Heart left ventricle (tissue), 13 donors: Measurements from ENCODE around the gene LCK.

ENCODE experiments used
- CTCF ChIP-seq, 12 donors: fragments of 200-600 bp; sonication (generic) in 4 of 12; IDR thresholded peaks; one replicate each; pipeline versions ENCODE4 v1.5.0 to v1.8.0; 2018 to 2022; ENCODE audit warnings: antibody characterized with exemption in 12 of 12, mild to moderate bottlenecking in 5 of 12
- POLR2A ChIP-seq, 2 donors: fragments of 450-650 bp; IDR thresholded peaks; one replicate each; pipeline ENCODE4 v1.6.1; 2017; ENCODE audit warnings: antibody characterized with exemption in 2 of 2, mild to moderate bottlenecking in 2 of 2, moderate library complexity in 2 of 2
- donor health status: ischemic (EF 13 %, LVEDD 7.1; RV severe dilation, severe dysfunction).
- donor health status: DM: no; HTN: yes; CAD: no.
- donor health status: DM: no; HTN: no; CAD: no.
- donor health status: ischemic (EF 25% LVEDD 6.9; RV normal size, moderate dysfunction).
- donor health status: ischemic (EF 25% LVEDD 5.7; RV mildly dilated, moderate dysfunction).
- donor health status: ischemic (EF 35%, LVEDD 5.7; RV mildly dilated, moderate dysfunction).
- donor health status: nonischemic (EF 11% LVEDD 7.7; RV severe dilation, severe dysfunction).
- donor health status: DM: yes; HTN: yes; CAD: no.
- donor health status: PGD.
- donor health status: ischemic (EF 29% LVEDD 5.4; RV normal size, mild dysfunction).
- donor health status: nonischemic (EF 23%, LVEDD 6.1; RV moderate dilation, normal function).

- TF ChIP-seq POLR2A (IDR thresholded peaks at IDR 0.05) (no peak), CTCF (IDR thresholded peaks at IDR 0.05) (no peak)
Measured at GRCh38 chr1:32228771-32229170, 22.3 kb upstream of the LCK start.
